ENCODE measurements around the gene FHL1.

- TF ChIP-seq, protein P1, sequence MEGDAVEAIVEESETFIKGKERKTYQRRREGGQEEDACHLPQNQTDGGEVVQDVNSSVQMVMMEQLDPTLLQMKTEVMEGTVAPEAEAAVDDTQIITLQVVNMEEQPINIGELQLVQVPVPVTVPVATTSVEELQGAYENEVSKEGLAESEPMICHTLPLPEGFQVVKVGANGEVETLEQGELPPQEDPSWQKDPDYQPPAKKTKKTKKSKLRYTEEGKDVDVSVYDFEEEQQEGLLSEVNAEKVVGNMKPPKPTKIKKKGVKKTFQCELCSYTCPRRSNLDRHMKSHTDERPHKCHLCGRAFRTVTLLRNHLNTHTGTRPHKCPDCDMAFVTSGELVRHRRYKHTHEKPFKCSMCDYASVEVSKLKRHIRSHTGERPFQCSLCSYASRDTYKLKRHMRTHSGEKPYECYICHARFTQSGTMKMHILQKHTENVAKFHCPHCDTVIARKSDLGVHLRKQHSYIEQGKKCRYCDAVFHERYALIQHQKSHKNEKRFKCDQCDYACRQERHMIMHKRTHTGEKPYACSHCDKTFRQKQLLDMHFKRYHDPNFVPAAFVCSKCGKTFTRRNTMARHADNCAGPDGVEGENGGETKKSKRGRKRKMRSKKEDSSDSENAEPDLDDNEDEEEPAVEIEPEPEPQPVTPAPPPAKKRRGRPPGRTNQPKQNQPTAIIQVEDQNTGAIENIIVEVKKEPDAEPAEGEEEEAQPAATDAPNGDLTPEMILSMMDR (IDR thresholded peaks at IDR 0.05): no peak
- TF ChIP-seq POLR2AphosphoS5 (IDR thresholded peaks at IDR 0.05): no peak
Measured at GRCh38 chrX:136138939-136139338, 8.4 kb upstream of the FHL1 start.

All from suprapubic skin (tissue), 3 donors.